SK-N-MC (cell line): ENCODE results near the gene SLC18B1.

Source experiments
- DNase-seq: peaks from one replicate; pipeline ENCODE4 v3.0.0-alpha.2; 2011; ENCODE audit warnings: low read depth, low spot score
- H3K27ac ChIP-seq: fragments of 200-600 bp; sonication (generic); 2 replicates; pipeline ENCODE4 v1.5.1; 2016; ENCODE audit warnings: mixed run types
- H3K36me3 ChIP-seq: fragments of 200-600 bp; sonication (generic); 2 replicates; pipeline ENCODE4 v1.6.1; 2017; ENCODE audit warnings: antibody characterized with exemption, low read length, mixed read lengths; ENCODE audit not compliant: insufficient read depth
- H3K4me3 ChIP-seq: fragments of 200-600 bp; sonication (generic); 2 replicates; pipeline ENCODE4 v1.5.1; 2016
- H3K9ac ChIP-seq: fragments of 200-600 bp; sonication (generic); 2 replicates; pipeline ENCODE4 v1.8.0; 2017; ENCODE audit warnings: mixed run types, mixed read lengths; ENCODE audit not compliant: insufficient read length
- H3K9me3 ChIP-seq: fragments of 200-600 bp; sonication (generic); 2 replicates; pipeline ENCODE4 v1.6.1; 2017; ENCODE audit warnings: low read depth, mild to moderate bottlenecking, antibody characterized with exemption, low read length, moderate library complexity, mixed read lengths
- EZH2 ChIP-seq: fragments of 200-600 bp; sonication (generic); IDR thresholded peaks from one replicate; pipeline ENCODE4 v1.6.1; 2017; ENCODE audit warnings: antibody characterized with exemption
- FOXP2 ChIP-seq: optimal IDR thresholded peaks from 2 replicates; pipeline ENCODE3; 2011; ENCODE audit warnings: mild to moderate bottlenecking, moderate library complexity; ENCODE audit not compliant: insufficient read depth; ENCODE audit errors: extremely low read length, control extremely low read depth
- POLR2AphosphoS5 ChIP-seq: IDR thresholded peaks from 2 replicates; pipeline ENCODE4 v1.6.1; 2012; ENCODE audit warnings: mild to moderate bottlenecking, low read depth, low read length, borderline replicate concordance

Gene SLC18B1

GRCh38 chr6:132725471-132725870 is 73.0 kb downstream of the SLC18B1 start:
- no peak for TF ChIP-seq POLR2AphosphoS5
- no peak for TF ChIP-seq FOXP2
- no peak for TF ChIP-seq EZH2
- Histone ChIP-seq H3K36me3 (no peaks in the 10 kb centered on the region), H3K9me3 (no peaks in the 10 kb centered on the region), H3K4me3 (no peak overlapping the region), H3K27ac (no peak overlapping the region), H3K9ac (no peak overlapping the region)
- no peak for DNase-seq

GRCh38 chr6:132719736-132720448 is 78.5 kb downstream of the SLC18B1 start:
- no peak overlapping the region for H3K27ac ChIP-seq
- no peak for TF ChIP-seq EZH2
- no peak for TF ChIP-seq POLR2AphosphoS5
- TF ChIP-seq FOXP2, result no peak
- H3K9me3 ChIP-seq, result no peaks in the 10 kb centered on the region
- DNase-seq, result no peak
- H3K4me3 ChIP-seq, result no peak overlapping the region
- H3K36me3 ChIP-seq, result no peaks in the 10 kb centered on the region
- no peak overlapping the region for H3K9ac ChIP-seq
